Stimulated activated CD8-positive, alpha-beta memory T cell treated with anti-CD3 and anti-CD28 coated beads, Interleukin-7, amount 100 ng/mL, for 24 hours (primary cell): Measurements from ENCODE around the gene YEATS4.
A peak's percentile ranks its signal among the peaks of the same experiment; 100 is the strongest.
"Not testable (repeated sequence)": the region's sequence is repeated elsewhere in the genome, so short reads cannot be mapped to it uniquely, and the experiment has no call there.

Experiments used
- DNase-seq: peaks from one replicate; pipeline ENCODE4 v3.0.0-alpha.2; 2020; ENCODE audit warnings: low read depth

Gene YEATS4

DNA sequence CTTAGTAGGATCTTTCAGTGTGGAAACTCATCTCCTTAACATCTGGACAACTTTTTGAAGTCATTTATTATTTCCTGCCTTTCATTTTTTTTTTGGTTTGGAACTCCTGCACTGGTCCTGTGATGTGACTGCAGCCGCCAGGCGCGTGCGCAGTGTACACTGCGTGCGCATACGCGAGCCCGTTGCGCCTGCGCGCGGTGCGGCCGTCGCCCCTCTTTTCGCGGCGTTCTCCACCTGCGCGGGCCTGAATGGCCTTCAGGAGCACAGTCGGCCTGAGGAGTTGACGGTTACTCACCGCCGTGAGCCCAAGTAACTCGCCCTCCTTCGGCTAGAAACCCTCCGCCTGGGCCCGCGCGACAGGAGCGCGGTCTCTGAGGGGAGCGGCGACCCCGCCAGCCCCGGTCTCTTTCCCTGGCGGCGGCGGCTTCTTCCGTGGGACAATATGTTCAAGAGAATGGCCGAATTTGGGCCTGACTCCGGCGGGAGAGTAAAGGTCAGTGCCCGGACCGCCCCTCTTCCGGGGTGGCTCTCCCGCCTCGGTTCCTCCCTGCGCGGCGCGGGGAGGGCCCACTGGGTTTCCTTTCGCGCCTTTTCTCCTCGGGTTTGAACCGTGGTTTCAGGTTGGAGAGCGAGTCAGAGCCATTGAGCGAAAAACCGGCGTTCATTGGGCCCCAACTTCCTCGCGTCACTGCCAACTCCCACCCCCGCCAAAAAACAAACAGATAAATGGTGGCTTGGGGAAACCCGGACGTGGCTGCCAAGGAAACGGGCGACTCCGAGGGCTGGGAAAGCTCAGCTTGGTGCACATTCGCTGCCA, at the start of gene YEATS4:
Gene YEATS4, plus strand, starts transcription at position 213 of the 817 bp plus-strand sequence. Its CDS starts 230 bp downstream, at position 443.
- DNase-seq, result peak; percentile 66

DNA sequence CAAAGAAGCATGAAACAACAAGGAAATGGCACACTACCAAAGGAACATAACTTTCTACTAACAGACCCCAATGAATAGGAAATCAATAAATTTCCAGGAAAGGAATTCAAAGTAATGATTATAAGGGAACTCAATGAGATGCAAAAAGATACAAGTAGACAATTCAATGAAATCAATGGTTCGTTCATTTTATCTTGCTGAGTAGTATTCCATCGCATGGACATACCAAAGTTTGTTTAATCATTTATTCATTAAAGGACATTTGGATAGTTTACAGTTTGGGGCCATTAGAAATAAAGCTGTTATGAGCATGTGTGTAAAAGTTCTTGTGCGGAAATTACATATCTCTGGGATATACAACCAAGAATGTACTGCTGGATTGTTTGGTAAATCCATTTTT, 46.3 kb upstream of the YEATS4 start:
- DNase-seq, result no peak

DNA sequence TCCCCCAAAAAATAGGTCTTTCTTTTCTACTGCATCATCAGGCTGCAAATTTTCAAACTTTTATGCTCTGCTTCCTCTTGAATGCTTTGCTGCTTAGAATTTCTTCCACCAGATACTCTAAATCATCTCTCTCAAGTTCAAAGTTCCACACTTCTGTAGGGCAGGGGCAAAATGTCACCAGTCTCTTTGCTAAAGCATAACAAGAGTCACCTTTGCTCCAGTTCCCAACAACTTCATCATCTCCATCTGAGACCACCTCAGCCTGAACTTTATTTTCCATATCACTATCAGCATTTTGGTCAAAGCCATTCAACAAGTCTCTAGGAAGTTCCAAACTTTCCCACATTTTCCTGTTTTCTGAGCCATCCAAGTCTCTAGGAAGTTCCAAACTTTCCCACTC, 42.8 kb upstream of the YEATS4 start:
- DNase-seq, result not testable (repeated sequence)

DNA sequence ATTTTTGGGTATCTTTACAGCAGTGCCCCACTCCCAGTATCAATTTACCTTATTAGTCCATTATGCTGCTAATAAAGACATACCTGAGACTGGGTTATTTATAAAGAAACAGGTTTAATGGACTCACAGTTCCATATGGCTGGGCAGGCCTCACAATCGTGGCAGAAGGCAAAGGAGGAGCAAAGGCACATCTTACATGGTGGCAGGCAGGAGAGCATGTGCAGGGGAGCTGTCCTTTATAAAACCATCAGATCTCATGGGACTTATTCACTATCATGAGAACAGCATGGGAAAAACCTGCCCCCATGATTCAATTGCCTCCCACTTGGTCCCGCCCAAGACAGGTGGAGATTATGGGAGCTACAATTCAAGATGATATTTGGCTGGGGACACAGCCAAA, 42.3 kb upstream of the YEATS4 start:
- DNase-seq, result not testable (repeated sequence)

DNA sequence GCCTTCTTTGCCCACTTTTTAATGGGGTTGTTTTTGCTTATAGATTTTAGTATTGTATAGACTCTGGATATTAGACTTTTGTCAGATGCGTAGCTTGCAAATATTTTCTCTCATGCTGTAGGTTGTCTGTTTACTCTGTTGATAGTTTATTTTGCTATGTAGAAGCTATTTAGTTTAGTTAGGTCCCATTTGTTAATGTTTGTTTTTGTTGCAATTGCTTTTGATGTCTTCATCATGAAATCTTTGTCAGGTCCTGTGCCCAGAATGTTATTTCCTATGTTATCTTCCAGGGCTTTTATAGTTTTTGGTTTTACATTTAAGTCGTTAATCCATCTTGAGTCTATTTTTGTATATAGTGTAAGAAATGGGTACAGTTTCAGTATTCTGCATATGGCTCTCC, 41.3 kb upstream of the YEATS4 start:
- DNase-seq, result no peak

DNA sequence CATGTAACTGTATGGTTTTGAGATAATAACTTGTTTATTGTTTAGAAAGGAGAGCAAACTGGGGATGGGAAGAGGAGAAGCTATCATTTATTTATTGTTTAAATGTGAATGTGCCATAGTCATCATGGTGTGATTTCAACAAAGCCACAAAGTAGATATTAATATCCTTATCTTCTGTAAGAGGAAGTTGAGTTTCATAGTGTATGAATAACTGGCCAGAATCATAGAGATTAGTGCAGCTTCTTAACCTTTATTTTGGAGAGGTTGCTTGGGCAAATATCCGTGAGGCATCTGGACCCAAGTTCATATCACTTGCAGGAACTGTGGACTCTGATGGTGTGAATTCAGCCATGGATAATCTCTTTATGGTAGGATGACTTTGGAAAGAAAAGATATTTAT, 38.2 kb upstream of the YEATS4 start:
- no peak for DNase-seq

DNA sequence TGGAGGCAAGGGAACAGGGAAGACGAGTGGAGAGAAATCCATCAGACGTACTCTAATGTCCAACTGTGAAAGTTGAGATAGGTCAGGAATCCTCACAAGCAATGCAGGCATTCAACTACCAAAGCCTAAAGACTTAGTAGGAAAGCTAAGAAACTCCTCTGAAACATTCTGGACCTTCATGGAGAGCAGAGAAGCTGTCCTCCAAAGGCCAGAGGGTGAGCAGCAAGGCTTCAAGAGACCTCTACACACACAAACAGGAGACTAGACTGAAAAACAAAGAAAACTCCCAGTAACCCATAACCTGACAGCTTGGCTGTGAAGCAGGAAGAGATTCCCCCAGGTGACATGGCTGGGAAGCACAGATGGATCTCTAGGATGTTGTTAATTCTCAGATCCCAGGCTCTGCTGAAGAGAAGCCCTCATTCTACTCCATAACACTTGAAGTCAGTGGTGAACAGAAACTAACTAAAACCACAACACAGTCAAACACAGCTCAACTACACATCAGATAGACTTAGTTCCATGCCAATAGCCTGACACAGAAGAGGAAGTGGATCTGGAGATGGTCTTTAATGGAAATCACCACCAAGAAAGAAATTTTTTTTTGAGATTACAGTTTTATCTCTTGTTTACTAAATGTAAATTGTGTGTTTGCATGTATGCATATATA, 34.6 kb upstream of the YEATS4 start:
- DNase-seq, result no peak

DNA sequence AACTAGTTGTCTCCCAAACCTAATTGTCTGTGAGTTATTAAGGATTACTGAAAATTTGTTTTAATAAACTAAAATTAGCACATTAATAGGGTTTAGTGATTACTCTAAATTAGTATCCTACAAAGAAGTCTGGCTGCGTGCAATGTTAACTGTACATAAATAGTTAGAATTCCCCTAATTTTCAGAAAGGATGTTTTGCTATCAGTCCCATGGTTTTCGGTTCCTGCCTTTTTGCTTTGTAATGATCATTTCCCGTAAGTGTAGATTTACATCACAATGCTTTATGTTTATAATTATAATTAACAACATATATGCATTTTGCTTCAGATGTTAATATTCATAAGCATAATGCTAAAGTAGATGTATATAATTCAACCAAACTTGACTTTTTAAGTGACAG, 31.1 kb upstream of the YEATS4 start:
- DNase-seq, result no peak

DNA sequence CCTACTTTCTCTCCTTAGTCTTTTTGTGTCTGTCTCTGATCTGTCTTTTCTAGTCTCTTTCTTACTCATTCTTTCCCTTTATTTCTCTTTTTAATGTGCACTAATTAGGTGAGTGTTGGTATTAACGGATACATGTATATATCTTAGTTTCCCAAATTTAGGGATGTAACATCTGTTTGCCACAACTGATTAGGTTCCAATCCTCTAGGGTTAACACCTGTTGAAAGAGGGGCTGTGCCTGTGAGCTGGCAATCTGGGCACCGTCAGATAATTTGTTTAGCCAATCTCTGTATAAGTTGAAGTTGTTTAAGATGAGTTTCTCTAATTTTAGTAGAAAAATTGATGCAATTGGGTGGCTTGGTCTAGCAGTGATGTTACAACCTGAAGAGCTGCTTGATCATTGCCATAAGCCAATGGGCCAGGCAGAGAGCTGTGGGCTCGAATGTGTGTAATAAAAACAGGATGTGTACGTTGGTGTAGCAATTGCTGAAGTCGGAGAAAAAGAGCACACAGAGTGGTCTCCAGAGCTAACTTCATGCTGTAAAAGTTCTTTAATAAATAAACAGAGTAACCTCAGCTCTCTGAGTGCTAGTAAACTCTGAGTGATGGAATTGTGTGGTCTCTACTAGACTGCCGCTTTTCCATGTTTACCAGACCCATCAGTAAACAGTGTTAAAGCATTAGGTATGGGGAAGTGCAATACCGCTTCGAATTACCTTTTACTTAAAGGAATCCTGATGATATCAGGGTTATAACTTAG, 29.7 kb upstream of the YEATS4 start:
- no peak for DNase-seq

DNA sequence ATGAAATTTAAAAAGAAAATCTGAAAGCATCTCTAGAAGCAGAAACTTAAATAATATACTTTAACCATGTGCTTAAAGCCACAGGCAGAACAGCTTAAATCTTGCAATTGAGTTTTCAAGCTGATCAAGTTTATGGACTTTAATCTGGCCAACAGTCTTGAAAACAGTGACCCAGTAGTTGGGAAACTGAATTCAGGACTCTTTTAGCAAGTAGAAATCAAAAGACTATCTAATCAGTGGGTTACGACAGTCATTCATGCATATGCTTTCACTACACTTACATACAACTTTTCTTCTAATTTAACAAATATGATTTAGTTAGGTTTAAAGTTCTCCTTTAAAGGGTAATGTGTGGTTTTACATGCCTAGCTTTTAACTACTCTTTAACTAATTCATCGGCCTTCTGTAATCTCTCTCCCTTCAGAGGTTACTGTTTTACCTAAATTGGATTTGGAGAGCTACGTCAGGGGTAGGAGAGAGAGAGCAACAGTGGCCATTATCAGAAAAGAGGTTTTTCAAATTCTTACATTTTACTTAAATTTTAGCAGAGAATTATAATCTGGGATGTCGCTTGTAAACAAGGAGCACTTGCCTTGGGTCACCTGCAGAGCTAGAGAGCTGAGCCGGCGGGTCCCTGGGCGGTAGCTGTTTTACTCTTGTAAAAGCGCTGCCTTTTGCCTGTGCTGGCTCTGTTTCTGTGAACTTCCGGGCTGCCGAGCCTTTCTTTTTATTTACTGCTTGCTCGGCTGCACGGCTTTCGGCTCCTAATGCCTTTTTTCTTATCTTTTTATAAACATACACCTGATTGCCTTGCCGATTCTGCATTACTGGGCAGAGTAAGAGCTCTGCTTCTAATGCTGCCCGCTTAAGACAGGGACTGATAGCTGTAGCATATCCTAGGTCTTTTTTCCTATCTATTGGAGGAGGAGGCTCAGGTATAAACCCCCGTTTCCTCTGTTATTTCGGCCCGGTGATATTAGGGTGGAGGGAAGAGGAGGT, 28.8 kb upstream of the YEATS4 start:
- DNase-seq, result peak; percentile 20

DNA sequence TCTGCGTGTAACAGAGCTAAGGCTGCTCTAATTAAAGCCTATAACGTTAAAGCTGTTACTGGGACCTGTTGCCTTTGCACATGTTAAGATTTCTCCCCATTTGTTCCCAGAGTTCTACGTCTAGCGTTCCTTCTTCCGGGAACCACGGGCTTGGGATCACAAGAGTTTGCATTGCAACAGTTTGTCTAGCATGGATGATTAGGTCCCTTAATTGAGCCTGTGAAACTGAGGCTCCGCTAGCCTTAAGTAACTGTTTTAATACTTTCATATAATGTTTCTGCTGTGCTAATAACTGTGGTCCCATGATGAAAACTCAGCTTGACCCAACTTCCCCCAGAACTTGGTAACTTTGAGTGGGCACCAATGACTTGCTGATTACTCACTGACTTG, 28.0 kb upstream of the YEATS4 start:
- no peak for DNase-seq

DNA sequence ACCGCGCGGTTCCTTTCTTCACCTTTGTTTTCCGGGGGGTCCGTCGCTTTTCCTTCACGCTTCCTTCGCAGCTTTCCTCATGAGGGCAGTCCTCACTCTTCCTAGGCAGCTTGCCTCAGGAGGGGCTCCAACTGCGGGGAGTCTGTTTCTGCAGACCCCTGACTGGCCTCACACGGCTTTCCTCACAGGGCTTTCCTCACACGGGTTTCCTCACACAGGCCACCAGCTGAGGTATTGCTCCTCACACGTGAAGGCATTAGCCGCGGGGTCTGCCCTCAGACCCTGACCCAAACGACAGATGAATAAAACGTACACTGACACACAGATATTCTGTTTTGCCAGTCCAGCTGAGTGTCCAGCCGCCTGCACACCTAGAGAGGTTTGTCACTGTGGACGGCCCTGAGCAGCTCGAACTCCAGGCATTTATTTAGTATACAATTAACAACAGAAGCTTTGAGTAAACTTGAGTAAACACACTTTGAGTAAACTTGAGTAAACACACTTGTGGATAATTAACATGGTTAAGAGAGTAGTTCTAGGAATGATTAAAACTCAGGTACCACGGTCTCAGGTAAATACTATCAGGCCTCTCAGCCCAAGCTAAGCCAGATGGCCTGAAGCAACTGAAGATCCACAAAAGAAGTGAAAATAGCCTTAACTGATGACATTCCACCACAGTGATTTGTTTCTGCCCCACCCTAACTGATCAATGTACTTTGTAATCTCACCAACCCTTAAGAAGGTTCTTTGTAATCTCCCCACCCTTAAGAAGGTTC, 27.4 kb upstream of the YEATS4 start:
- DNase-seq, result no peak

DNA sequence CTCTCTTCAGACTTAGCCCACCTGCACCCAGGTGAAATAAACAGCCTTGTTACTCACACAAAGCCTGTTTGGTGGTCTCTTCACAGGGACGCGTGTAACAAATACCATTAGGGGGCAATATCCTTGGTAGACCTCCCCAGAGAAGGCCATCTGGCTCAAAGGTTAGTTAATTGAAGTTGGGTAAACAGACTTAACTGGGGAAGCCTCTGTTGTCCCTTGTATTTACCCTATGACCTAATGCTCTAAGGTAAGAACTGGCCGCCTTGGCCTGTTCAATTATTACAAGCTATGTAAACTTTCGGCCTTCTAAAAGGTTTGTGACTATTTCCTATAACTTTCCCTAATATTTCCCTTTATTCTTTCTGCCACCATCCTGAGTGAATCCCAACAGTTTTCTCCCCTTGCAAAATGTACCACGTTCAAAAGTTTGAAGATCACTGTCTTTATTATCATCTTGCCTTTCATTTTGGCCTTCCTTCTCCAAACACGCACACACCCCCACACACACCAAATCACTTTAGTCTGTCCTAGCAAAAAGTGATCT, 26.7 kb upstream of the YEATS4 start:
- no peak for DNase-seq

DNA sequence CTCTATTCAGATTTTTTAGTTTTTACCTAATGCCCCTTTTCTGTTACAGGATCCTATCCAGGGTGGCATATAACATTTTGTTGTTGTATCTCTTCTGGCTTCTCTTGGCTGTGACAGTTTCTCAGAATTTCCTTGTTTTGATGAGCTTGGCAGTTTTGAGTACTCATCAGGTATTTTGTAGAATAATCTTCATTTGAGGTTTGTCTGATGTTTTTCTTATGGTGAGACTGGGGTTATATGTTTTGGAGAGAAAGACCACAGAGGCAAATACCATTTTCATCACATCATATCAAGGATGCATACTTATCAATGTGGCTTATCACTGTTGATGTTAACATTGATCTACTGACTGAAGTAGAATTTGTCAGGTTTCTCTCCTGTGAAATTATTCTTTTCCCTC, 25.4 kb upstream of the YEATS4 start:
- no peak for DNase-seq

DNA sequence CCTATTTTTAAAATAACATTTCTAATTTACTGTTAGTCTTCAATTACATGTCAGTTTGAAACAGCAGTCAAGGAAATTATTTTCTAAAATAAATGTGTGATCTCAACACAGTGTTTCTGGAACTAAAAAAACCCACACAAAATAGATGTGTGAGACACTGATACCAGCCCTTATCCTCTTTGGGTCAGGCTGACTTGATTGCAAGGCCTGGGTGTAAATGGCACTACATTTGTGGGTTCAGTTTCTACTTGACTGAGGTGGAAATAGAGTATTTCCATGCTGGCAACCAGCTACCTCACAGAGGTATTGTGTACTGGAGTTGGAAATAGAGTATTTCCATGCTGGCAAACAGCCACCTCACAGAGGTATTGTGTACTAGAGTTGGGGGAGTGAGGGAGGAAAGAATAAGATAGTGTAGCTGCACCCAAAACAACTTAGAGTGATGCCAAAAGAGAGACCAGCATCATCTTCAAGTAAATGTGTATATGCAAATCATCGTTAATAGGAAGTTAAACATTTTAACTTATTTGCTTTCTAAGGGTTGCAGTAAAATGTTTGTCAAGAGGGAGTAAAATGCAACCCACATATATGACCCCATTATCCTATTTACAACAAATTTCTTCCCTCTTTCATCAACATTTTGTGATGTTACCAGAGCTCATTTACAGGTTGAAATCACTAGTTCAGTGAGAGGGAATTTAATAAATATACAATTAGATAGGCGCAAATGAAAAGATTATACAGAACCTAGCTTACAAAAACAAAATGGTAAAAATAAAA, 22.0 kb upstream of the YEATS4 start:
- no peak for DNase-seq

DNA sequence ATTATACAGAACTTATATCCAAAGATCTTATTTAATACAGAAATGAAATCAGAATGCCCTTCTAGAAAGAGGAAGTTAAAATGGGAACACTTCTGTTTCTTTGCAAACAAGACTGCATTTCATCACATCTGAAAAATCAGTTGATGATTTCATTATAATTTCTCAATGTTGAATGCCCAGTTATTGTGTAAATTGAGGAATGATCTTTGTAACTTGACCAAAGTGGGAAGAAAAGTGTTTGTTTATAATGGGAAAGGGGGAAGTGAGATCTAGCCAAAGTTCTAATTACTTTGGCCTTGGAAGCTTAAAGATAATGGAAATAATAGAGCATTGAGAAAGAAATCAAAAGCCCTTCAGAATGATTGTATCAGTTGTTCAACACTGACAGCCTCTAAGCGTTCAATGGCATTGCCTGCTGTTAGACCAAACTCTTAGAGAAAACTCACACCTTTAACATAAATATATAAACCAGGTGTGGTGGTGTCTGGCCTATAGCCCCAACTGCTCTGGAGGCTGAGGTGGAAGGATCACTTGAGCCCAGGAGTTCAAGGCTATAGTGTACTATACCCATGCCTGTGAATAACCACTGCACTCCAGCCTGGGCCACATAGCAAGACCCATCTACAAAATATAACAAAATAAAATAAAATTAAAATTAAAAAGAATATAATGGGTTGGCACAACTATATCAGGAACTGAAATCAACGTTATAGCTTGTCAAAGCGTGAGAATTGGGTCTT, 21.3 kb upstream of the YEATS4 start:
- DNase-seq, result no peak

DNA sequence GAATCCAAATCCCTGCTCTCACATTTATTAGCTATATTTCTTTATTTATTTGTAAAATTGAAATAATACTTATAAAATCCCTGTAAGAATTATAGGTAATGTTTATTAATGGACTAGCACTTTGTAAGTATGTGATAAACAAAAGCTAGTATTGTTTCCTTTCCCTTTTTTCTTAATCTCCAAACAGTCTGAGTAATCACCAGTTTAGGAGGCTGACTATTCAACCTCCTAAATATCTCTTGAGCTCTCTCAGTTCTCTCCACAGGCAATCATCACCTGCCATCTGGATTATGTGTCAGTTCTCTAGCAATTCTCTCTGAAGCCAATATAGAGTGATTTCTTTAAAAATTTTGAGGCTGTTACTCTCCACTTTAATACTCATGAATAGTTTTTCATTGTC, 20.6 kb upstream of the YEATS4 start:
- DNase-seq, result no peak

DNA sequence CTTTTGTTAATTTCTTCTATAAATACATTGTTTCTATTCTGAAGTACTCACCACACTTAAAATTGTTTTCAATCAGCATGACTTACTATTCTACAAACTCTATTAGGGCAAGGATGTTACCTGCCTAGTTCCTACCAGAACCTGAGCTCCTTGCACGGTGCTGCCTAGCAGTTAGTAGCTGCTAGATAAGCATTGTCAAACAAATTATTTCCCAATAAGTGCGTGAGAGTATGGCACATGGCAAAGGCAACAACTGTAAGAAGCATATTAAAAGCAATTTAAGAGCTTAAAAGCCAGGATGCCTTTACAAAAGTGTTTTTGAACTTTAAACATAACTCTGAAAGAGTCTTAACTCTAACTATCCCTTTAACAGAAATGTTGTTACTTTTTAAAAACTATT, 19.5 kb upstream of the YEATS4 start:
- no peak for DNase-seq

DNA sequence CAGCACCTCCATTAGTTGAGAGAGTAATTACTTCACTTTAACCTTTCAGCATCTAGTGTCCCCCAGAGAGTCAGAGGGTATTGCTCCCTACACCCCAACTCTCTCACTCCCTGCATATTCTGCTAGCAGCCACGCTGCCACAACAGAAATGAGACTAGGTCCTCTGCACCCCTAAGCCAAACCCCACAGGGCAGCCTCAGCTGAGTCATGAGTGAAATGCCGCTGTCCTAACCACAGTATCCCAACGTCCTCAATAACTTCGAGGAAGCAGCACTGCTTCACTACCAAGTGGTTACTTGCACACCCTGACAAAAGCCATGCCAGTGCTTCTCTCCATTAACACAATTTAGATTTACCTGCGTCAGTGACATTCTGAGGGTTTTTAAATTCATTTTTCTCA, 18.2 kb upstream of the YEATS4 start:
- no peak for DNase-seq
